ENCODE measurements around the gene LSP1.

DNA sequence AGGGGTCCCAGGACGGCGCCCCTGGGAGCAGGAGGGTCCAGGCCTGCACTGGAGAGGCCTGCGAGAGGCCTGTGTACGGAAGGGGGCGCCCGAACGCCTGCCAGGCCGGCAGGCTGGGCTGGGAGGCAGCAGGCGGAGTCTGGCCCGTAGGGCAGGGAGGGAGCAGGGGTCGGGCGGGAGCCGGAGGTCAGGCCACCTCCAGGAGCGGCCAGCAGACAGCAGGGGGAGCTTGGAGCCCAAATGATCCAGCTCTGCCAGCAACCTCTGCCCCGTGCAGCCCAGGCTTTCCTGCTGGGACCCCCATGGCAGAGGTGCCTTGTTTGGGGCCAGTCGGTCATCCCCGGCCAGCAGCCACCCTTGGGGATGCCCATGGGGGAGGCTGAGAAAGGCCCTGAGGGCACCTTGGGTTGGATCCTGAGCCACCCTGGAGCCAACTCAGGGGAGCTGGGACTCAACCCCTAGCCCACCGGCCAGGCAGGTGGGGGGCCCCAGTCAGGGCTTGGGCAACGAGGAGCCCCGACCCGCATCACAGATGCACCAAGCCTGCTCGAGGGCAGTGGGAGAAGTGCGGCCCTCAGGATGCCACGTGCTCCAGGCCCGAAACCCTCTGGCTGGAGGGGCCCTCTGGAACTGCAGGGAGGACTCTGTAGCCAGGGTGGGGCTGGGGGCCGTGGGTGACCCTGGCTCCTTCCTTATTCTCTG lies 27.7 kb upstream of the LSP1 start:
- TF ChIP-seq CTCF (CRISPR knock-in tag; IDR thresholded peaks at IDR 0.05) (peak; percentile 98), NFRKB (IDR thresholded peaks at IDR 0.05) (no peak), NFKBIZ (CRISPR knock-in tag; IDR thresholded peaks at IDR 0.05) (no peak), POGZ (CRISPR knock-in tag; IDR thresholded peaks at IDR 0.05) (peak; percentile 55; the same call in 1 of the 2 replicates), ATF7 (IDR thresholded peaks at IDR 0.05) (no peak), ATF7 (CRISPR knock-in tag; IDR thresholded peaks at IDR 0.05) (no peak), GTF2F1 (IDR thresholded peaks at IDR 0.05; ENCODE audit: low read length) (no peak), UBTF (CRISPR knock-in tag; IDR thresholded peaks at IDR 0.05) (peak; percentile 78), NCOA1 (CRISPR knock-in tag; IDR thresholded peaks at IDR 0.05) (no peak), MAX (IDR thresholded peaks at IDR 0.05) (peak; percentile 57; the same call in 1 of the 2 replicates), ZNF556 (CRISPR knock-in tag; IDR thresholded peaks at IDR 0.05; ENCODE audit: borderline replicate concordance) (peak; percentile 72; the same call in 1 of the 2 replicates)
- TF ChIP-seq, protein P1, sequence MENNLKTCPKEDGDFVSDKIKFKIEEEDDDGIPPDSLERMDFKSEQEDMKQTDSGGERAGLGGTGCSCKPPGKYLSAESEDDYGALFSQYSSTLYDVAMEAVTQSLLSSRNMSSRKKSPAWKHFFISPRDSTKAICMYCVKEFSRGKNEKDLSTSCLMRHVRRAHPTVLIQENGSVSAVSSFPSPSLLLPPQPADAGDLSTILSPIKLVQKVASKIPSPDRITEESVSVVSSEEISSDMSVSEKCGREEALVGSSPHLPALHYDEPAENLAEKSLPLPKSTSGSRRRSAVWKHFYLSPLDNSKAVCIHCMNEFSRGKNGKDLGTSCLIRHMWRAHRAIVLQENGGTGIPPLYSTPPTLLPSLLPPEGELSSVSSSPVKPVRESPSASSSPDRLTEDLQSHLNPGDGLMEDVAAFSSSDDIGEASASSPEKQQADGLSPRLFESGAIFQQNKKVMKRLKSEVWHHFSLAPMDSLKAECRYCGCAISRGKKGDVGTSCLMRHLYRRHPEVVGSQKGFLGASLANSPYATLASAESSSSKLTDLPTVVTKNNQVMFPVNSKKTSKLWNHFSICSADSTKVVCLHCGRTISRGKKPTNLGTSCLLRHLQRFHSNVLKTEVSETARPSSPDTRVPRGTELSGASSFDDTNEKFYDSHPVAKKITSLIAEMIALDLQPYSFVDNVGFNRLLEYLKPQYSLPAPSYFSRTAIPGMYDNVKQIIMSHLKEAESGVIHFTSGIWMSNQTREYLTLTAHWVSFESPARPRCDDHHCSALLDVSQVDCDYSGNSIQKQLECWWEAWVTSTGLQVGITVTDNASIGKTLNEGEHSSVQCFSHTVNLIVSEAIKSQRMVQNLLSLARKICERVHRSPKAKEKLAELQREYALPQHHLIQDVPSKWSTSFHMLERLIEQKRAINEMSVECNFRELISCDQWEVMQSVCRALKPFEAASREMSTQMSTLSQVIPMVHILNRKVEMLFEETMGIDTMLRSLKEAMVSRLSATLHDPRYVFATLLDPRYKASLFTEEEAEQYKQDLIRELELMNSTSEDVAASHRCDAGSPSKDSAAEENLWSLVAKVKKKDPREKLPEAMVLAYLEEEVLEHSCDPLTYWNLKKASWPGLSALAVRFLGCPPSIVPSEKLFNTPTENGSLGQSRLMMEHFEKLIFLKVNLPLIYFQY (CRISPR knock-in tag; IDR thresholded peaks at IDR 0.05; ENCODE audit: borderline replicate concordance) = peak; percentile 87
- TF ChIP-seq, protein P2, sequence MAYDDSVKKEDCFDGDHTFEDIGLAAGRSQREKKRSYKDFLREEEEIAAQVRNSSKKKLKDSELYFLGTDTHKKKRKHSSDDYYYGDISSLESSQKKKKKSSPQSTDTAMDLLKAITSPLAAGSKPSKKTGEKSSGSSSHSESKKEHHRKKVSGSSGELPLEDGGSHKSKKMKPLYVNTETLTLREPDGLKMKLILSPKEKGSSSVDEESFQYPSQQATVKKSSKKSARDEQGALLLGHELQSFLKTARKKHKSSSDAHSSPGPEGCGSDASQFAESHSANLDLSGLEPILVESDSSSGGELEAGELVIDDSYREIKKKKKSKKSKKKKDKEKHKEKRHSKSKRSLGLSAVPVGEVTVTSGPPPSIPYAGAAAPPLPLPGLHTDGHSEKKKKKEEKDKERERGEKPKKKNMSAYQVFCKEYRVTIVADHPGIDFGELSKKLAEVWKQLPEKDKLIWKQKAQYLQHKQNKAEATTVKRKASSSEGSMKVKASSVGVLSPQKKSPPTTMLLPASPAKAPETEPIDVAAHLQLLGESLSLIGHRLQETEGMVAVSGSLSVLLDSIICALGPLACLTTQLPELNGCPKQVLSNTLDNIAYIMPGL (CRISPR knock-in tag; IDR thresholded peaks at IDR 0.05; ENCODE audit: borderline replicate concordance in 1 of 2, low read depth in 1 of 2) = peak; percentile 91 to 95

All from HepG2 (cell line).